ENCODE results near the gene BRIP1.
"Not testable (repeated sequence)": the region's sequence is repeated elsewhere in the genome, so short reads cannot be mapped to it uniquely, and the experiment has no call there.

BRIP1 gene

DNA sequence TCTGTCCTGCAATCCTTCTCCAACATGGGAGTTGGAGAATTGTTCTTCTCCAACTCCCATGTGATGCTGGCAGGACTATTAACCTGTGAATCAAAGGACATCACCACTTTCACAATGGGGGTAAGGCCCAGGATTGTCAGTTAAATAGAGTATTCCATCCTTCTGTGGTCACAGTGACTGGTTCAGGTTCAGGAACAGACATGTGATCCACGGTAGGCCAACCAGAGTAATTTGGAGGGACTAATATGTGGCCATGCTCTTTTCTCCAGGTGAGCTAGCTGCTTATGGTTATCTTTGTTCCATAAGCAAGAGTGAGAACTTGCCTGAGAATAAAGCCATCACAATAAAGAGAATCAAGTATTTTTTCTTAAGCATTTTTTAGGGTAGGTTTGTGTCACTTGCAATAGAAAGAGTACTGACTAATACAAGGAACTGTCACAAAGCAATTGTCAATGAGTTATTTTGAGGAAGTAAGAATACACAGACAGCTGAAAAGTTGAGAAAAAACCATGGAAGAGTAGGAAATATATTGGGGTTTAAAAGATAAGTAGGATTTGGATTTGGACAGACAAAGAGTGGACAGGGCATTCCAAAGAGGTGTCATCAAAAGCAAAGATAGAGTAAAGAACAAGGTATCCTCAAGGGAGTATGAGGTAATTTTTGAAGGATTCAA, 63.4 kb downstream of the BRIP1 start:
- no peak for DNase-seq (ENCODE audit: low read depth)

DNA sequence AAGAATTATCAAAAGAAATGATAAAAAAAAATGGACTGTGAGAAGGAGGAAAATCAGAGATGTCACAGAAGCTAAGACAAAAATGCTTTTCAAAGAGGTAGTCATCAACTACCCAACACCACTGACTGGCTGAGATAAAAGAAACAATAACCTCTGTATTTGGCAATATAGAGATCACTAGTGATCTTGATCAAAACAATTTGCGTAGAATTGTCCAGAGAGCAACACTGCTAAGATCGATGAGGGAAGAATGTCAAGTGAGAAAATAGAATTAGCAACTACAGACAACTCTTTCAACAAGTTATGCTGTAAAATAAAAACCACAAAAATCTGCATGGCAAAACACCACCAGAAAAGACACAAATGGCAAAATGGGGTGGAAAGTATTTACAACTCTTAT, 66.0 kb downstream of the BRIP1 start:
- DNase-seq (ENCODE audit: low read depth), result no peak

DNA sequence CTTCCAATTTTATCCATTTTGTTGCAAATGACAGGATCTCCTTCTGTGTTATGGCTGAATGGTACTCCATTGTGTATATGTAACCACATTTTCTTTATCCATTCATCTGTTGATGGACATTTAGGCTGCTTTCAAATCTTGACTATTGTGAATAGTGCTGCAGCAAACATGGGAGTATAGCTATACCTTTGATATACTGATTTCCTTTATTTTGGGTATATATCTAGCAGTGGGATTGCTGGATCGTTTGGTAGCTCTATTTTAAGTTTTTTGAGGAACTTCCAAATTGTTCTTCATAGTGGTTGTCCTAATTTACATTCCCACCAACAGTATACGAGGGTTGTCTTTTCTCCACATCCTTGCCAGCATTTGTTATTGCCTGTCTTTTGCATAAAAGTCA, 67.8 kb downstream of the BRIP1 start:
- DNase-seq (ENCODE audit: low read depth), result no peak

DNA sequence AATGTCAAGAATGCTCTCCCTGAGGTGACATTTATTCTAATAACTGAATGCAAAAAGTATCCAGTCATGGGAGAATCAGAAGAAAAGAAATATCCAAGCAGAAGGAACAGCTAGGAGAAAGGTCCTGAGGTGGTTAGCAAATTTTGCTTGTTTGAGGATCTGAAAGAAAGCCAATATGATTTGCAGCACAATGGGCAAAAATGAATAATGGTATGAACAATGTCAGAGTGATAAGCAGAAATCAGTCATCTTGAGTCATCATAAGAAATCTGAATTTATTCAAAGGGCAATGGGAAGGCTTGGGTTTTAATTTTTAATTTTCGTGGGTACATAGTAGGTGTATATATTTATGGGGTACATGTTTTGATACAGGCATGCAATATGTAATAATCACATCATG, 68.5 kb downstream of the BRIP1 start:
- DNase-seq (ENCODE audit: low read depth), result no peak

DNA sequence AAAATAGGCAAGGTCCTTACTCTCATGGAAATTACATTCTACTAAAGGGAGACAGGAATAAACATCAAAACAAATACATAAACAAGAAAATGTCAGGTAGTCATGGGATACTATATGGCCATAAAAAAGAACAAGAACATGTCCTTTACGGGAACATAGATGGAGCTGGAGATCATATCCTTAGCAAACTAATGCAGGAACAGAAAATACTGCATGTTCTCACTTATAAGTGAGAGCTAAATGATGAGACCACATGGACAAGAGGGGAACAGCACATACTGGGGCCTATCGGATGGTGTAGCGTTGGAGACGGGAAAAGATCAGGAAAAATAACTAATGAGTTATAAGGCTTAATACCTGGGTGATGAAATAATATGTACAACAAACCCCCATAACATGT, 69.1 kb downstream of the BRIP1 start:
- DNase-seq (ENCODE audit: low read depth), result no peak

DNA sequence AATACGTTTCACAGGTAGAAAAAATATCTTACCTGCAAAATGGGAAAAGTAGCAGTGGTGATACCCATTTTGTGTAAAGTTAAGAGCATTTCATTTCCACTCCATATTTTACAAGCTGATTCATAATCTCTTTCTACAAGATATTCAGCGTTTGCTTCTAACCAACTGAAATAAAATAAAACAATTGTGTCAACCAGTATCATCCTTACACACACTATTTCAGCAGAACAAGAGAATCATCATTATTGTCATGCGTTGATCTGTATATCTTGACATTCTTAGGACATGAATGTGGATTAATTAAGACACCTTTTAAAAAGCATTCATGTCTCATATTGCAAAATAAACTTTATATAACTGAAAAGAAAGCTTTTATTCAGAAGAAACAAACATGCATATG, 69.8 kb downstream of the BRIP1 start:
- no peak for DNase-seq (ENCODE audit: low read depth)

DNA sequence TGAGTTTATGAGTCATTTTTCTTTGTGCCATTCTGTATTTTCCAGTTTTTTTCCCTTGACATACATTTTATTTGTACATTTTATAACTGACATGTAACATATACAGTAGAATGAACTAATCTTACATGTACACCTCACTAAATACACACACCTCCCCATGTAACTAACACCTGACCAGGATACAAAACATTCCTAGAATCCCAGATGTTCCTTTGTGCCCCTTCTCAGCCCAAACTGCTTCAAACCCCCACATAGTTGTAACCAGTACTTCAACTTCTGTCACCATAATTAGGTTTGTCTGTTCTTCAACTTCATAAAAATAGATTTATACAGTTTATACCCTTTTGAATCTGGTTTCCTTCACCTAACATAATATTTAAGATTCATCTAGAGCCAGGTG, 73.5 kb downstream of the BRIP1 start:
- no peak for DNase-seq (ENCODE audit: low read depth)

DNA sequence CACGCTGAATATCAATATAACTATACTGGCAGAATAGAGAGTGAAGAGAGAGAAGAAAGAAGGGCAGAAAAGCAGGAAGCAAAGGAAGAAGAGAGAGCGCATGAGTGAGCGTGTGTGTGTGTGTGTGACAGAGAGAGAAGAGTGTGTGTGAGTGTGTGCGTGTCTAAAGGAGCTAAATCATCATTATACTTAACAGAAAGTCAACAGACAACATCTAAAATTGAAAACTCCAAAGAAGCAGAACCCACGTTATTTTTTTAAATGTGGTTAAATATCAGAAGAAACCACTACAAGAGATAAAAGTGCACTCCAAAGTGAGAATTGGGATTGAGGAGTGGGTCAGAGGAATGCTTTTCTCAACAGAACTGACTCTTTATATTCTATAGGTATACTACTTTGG, 77.2 kb downstream of the BRIP1 start:
- DNase-seq (ENCODE audit: low read depth), result no peak

DNA sequence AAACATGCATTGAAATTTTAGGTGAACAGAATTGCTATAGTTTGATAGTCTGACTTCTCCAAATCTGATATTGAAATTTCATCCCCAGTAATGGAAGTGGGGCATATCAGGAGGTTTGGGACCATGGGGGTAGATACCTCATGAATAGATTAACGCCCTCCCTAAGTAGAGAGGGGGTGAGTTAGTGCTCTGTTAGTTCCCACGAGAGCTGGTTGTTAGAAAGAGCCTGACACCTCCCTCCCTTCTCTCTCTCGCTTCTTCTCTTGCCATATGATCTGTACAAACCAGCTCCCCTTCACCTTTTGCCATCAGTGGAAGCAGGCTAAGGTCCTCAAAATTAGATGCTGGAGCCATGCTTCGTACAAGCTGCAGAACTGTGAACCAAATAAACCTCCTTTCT, 78.8 kb downstream of the BRIP1 start:
- no peak for DNase-seq (ENCODE audit: low read depth)

DNA sequence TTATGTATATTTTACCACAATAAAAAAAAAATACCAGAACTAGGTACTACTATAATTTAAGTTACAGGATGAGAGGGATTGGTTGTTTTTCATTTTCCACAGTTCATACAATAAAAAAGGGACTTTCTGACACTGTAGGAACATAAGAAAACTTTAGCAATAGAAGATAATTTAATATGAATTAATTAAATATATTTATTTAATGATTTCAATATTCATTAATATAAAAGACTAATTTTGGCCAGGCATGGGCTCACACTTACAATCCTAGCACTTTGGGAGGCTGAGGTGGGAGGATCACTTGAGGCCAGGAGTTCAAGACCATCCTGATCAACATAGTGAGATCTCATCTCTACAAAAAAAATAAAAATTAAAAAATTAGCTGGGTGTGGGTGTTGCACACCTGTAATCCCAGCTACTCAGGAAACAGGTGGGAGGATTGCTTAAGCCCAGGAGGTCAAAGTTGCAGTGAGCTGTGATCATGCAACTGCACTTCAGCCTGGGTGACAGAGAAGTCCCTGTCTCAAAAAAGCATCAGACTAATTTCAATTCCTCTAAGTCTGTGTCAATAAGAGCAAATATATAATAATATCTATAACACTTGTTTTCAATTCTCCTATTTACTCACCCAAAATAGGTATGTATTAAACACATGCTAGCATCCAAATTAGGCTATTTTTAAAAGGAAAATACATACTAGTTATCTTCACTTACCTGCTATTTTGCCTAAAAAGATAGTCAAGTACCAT, 79.6 kb downstream of the BRIP1 start:
- DNase-seq (ENCODE audit: low read depth), result no peak

DNA sequence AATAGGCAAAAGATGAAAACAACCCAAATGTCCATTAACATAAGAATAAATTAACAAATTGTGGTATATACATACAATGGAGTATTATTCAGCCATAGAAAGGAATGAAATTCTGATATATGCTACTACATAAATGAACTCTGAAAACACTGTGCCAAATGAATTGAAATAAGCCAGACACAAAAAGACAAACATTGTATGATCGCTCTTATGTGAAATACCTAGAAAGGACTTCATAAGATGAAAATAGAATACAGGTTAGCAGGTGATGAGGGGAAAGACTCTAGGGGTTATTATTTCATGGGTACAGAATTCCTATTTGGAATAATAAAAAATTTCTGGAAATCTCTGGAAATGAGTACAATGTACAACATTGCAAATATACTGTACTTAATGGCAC, 80.2 kb downstream of the BRIP1 start:
- no peak for DNase-seq (ENCODE audit: low read depth)

DNA sequence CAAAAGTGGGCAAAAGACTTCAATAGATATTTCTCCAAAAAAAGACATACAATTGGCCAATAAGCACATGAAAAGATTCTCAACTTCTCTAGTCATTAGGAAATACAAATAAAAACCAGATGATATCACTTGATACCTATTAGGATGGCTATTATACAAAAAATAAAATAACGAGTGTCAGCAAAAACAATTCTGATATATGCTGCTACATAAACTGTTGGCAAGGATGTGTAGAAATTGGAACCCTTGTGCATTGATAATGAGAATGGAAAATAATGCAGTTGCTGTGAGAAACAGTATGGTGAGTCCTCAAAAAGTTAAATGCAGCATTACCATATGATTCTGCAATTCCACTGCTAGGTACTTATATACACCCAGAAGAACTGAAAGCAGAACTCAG, 80.6 kb downstream of the BRIP1 start:
- no peak for DNase-seq (ENCODE audit: low read depth)

DNA sequence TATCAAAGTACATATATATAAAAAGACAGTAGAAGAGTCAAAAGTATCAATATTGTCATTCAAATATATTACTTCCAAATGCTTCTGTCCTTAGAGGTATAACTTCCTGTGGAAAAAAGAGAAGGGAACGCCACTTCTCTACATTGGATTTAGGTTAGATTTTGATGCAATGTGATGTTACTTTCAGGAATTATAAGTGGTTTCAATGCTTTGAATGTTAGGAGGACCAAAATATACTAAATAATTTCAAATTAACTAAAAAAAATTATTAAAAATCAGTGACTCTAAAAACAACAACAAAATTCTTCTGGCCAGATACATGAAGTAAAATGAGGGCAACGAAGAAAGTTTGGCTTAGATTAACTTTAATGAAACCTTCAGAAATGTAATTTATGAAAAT, 88.0 kb downstream of the BRIP1 start:
- DNase-seq (ENCODE audit: low read depth), result no peak

DNA sequence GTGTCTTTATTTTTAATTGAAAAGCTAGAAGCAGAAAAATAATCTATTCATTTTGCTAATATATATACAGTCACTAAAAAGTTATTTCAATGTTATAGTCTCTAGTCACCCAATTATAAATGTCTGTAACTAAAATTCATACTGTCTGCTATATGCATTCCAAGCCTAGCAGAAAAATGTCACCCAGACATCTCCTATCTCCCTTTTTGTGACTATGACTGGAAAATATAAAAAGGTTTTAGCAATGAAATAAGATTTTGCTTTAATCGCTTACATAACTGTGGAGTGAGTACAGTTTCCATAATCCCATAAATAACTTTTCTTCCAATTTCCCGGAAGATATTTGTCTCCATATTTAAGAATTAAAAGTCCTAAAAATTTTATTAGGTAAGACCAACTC, 88.6 kb downstream of the BRIP1 start:
- no peak for DNase-seq (ENCODE audit: low read depth)

DNA sequence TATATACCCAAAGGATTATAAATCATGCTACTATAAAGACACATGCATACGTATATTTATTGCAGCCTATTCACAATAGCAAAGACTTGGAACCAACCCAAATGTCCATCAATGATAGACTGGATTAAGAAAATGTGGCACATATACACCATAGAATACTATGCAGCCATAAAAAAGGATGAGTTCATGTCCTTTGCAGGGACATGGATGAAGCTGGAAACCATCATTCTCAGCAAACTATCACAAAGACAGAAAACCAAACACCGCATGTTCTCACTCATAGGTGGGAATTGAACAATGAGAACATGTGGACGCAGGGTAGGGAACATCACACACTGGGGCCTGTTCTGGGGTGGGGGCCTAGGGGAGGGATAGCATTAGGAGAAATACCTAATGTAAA, 89.2 kb downstream of the BRIP1 start:
- not testable (repeated sequence) for DNase-seq (ENCODE audit: low read depth)

DNA sequence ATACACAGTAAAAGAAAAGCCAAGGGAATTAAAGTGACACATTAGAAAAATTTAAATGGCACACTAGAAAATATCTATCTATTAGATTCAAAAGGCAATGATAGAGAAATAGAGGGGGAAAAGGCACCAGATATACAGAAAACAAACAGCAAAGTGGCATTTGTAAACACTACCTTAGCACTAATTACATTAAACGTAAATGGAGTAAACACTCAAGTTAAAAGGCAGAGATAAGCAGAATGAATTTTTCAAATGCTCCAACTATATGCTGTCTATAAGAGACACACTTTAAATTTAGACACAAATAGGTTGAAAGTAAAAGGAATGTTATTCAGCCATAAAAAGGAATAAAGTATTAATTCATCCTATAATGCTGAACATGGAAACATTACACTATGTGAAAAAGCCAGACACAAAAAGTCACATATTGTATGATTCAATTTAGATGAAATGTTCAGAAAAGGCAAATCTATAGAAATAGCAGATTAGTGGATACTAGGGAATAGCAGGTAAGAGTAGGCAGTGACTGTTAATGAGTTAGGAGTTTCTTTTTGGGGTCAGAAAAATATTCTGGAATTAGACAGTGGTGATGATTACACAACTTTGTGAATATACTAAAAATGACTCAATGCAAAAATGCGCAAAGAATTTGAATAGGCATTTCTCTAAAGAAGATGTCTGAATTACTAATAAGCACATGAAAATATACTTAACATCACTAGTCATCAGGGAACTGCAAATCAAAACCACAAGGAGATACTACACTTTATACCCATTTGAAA, 92.4 kb downstream of the BRIP1 start:
- no peak for DNase-seq (ENCODE audit: low read depth)

DNA sequence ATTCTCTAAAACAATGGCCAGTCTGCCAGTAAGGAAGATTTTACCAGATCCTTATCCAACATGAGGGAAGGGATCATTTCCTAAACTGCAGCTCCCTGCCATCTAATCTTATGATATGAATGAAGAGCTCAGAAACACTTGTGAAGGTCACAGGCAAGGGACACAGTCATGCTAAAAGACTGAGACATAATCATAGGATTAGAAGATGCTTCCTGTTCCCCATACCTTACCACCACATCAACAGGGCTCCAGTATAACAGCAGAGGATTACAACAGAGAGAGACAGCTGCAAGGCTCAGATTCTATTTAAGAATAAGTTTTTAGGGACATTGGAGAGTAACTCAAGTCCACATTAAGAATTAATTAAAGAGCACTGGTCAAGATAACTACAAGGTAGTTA, 93.3 kb downstream of the BRIP1 start:
- DNase-seq (ENCODE audit: low read depth), result no peak

DNA sequence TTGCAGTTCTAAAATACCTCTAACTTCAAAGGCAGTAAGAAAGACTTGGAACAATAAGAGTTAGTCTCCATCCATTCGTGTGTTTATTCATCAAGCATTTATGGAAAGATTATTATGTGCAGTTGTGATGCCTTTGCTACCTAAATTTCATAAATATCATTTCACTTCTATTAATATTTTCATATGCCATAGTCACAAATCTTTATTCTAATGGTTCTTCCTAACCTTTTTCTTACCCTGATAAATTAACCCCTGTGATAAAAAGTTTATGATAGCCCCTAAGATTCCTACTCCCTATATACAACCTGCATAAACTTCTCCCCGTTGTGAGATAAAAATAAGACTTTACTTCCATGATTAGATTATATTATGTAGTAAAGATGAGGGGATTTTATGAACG, 94.9 kb downstream of the BRIP1 start:
- no peak for DNase-seq (ENCODE audit: low read depth)

DNA sequence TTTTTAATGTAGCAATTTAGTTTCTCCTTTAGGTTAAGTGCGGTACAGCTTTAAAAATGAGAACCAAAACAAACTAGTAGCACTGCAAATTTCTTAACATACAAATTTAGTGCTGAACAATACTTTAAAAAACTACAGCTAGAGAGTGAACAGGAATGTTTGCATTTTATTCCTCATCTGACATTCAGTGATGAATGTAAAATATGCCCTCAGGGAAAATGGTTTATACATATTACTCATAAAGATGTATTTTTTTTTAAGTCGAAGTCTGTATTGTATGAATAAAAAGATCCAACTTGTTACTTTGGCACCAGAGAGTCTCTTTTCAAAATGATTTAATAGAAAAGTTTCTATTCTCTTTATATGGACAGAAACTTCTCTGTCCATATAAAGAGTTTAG, 96.8 kb downstream of the BRIP1 start:
- DNase-seq (ENCODE audit: low read depth), result no peak

DNA sequence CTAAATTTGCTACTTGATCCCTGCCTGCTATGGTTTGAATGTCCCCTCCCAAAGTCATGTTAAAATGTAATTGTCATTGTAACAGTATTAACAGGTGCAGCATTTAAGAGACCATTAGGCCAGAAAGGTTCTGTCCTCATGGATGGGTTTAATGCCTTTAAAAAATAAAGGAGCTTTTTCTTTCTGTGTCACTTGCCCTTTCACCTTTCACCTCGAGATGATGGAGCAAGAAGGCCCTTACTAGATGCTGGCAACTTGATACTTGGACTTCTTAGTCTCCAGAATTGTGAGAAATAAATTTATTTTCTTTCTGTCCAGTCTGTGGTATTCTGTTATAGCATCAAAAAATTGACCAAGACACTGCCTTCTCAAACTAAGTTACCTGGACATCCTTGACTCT, 98.5 kb downstream of the BRIP1 start:
- no peak for DNase-seq (ENCODE audit: low read depth)

DNA sequence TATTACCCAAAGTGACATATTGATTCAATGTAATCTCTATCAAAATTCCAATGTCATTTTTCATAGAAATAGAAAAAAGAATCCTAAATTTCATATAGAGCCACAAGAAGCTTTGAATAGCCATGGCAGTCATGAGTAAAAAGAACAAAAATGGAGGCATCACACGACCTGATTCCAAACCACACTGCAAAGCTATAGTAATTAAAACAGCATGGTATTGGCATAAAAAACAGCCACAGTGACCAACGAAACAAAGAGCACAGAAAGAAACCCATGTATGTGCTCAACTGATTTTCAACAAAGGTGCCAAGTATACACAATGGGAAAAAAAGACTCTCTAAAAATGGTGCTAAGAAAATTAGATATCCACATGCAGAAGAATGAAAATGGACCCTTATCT, 101.5 kb downstream of the BRIP1 start:
- no peak for DNase-seq (ENCODE audit: low read depth)

DNA sequence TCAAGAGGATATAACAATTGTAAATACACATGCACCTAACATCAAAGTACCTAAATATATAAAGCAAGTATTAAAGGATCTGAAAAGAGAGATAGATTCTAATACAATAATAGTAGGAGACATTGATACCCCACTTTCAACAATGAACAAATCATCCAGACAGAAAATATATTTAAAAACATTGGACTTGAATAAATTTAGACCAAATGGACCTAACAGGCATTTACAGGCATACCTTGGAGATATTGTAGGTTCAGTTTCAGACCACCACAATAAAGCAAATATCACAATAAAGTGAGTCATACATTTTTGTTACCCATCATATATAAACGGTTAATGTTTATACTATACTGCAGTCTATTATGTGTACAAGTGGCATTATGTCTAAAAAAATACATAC, 104.0 kb downstream of the BRIP1 start:
- DNase-seq (ENCODE audit: low read depth), result no peak

DNA sequence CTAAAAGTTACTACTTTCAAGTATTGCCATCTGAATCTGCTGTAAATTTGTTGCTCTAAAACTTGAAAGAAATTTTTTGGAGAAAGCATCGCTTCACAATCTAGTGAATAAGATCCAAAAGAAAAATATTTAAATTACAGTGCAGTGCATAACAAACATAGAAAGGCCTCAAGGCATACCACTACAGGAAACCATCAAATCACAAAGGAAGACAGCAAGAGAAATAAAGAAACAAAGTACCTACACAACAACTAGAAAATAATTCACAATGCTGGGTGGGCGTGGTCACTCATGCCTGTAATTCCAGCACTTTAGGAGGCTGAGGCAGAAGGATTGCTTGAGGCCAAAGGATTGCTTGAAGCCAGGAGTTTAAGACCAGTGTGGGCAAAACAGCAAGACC, 104.9 kb downstream of the BRIP1 start:
- DNase-seq (ENCODE audit: low read depth), result no peak
